H9 (cell line): ENCODE results near the gene CDH13. TPM values are rescaled to one million over a fixed set of nuclear protein-coding genes. Genes with fewer than 3 reads are reported as not detected.

Source experiments
- DNase-seq: peaks from one replicate; pipeline ENCODE4 v3.0.0-alpha.2; 2017
- H2AFZ ChIP-seq: one replicate; pipeline ENCODE4 v1.6.1; 2013; ENCODE audit warnings: mild to moderate bottlenecking, low read length, control low read depth, moderate library complexity
- H2AK5ac ChIP-seq: 2 replicates; pipeline ENCODE4 v1.6.1; 2013; ENCODE audit warnings: low read length, control low read depth, mixed read lengths; ENCODE audit not compliant: insufficient read length
- H2BK120ac ChIP-seq: one replicate; pipeline ENCODE4 v1.6.1; 2013; ENCODE audit warnings: low read depth, mild to moderate bottlenecking, low read length, control low read depth, inconsistent platforms; ENCODE audit not compliant: poor library complexity, severe bottlenecking
- H2BK12ac ChIP-seq: 2 replicates; pipeline ENCODE4 v1.6.1; 2013; ENCODE audit warnings: low read length, control low read depth, mixed read lengths, low read depth; ENCODE audit not compliant: insufficient read length
- H2BK15ac ChIP-seq: 2 replicates; pipeline ENCODE4 v1.6.1; 2013; ENCODE audit warnings: low read depth, low read length, control low read depth
- H2BK20ac ChIP-seq: one replicate; pipeline ENCODE4 v1.6.1; 2013; ENCODE audit warnings: low read depth, mild to moderate bottlenecking, low read length, control low read depth, inconsistent platforms; ENCODE audit not compliant: poor library complexity, severe bottlenecking
- H2BK5ac ChIP-seq: 2 replicates; pipeline ENCODE4 v1.6.1; 2013; ENCODE audit warnings: low read length, control low read depth, mixed read lengths; ENCODE audit not compliant: insufficient read length
- H3K14ac ChIP-seq: 2 replicates; pipeline ENCODE4 v1.6.1; 2013; ENCODE audit warnings: low read length, control low read depth; ENCODE audit not compliant: insufficient read depth
- H3K18ac ChIP-seq: 2 replicates; pipeline ENCODE4 v1.6.1; 2013; ENCODE audit warnings: low read depth, mild to moderate bottlenecking, mixed read lengths, low read length, control low read depth; ENCODE audit not compliant: insufficient read length
- H3K23ac ChIP-seq: 2 replicates; pipeline ENCODE4 v1.6.1; 2013; ENCODE audit warnings: low read length, control low read depth, mixed read lengths, low read depth; ENCODE audit not compliant: insufficient read length
- H3K23me2 ChIP-seq: 2 replicates; pipeline ENCODE4 v1.6.1; 2013; ENCODE audit warnings: low read depth, mild to moderate bottlenecking, mixed read lengths, low read length, control low read depth; ENCODE audit not compliant: insufficient read length, poor library complexity, severe bottlenecking
- H3K27ac ChIP-seq: 2 replicates; pipeline ENCODE4 v1.5.1; 2013; ENCODE audit warnings: low read length, control low read depth, mixed read lengths, low read depth; ENCODE audit not compliant: insufficient read length
- H3K27me3 ChIP-seq: 2 replicates; pipeline ENCODE4 v1.6.1; 2013; ENCODE audit warnings: low read length, control low read depth, inconsistent platforms; ENCODE audit not compliant: insufficient read depth
- H3K4ac ChIP-seq: 2 replicates; pipeline ENCODE4 v1.6.1; 2013; ENCODE audit warnings: low read depth, mild to moderate bottlenecking, control low read depth, inconsistent platforms, low read length, moderate library complexity
- H3K4me1 ChIP-seq: 2 replicates; pipeline ENCODE4 v1.6.1; 2013; ENCODE audit warnings: low read length, control low read depth, inconsistent platforms; ENCODE audit not compliant: insufficient read depth
- H3K4me2 ChIP-seq: 2 replicates; pipeline ENCODE4 v1.6.1; 2013; ENCODE audit warnings: low read length, control low read depth, mixed read lengths; ENCODE audit not compliant: insufficient read length, insufficient read depth
- H3K56ac ChIP-seq: 2 replicates; pipeline ENCODE4 v1.6.1; 2013; ENCODE audit warnings: low read depth, mild to moderate bottlenecking, mixed read lengths, low read length, control low read depth; ENCODE audit not compliant: insufficient read length
- H3K79me1 ChIP-seq: 2 replicates; pipeline ENCODE4 v1.6.1; 2013; ENCODE audit warnings: low read depth, mild to moderate bottlenecking, moderate library complexity, low read length, control low read depth, inconsistent platforms; ENCODE audit not compliant: insufficient read depth, poor library complexity, severe bottlenecking
- H3K79me2 ChIP-seq: 2 replicates; pipeline ENCODE4 v1.6.1; 2013; ENCODE audit warnings: low read length, control low read depth, inconsistent platforms; ENCODE audit not compliant: insufficient read depth
- H3K9ac ChIP-seq: 2 replicates; pipeline ENCODE4 v1.6.1; 2013; ENCODE audit warnings: low read length, control low read depth, mixed read lengths; ENCODE audit not compliant: insufficient read length; ENCODE audit errors: extremely low read depth
- H3K9me3 ChIP-seq: one replicate; pipeline ENCODE4 v1.6.1; 2013; ENCODE audit warnings: low read depth, low read length, inconsistent platforms; ENCODE audit not compliant: control insufficient read depth
- H3T11ph ChIP-seq: one replicate; pipeline ENCODE4 v1.6.1; 2013; ENCODE audit warnings: mild to moderate bottlenecking, low read length, control low read depth, inconsistent platforms
- H4K20me1 ChIP-seq: one replicate; pipeline ENCODE4 v1.6.1; 2013; ENCODE audit not compliant: control insufficient read depth, insufficient read length, insufficient read depth
- H4K5ac ChIP-seq: 2 replicates; pipeline ENCODE4 v1.6.1; 2013; ENCODE audit warnings: low read depth, mild to moderate bottlenecking, mixed read lengths, low read length, control low read depth; ENCODE audit not compliant: insufficient read length
- H4K8ac ChIP-seq: replicated peaks from 2 replicates; pipeline ENCODE4 v1.6.1; 2013; ENCODE audit warnings: low read length, control low read depth, mixed read lengths, low read depth; ENCODE audit not compliant: insufficient read length
- H4K91ac ChIP-seq: 2 replicates; pipeline ENCODE4 v1.6.1; 2013; ENCODE audit warnings: low read depth, mild to moderate bottlenecking, moderate library complexity, mixed read lengths, low read length, control low read depth; ENCODE audit not compliant: insufficient read length
- H3K27ac Mint-ChIP-seq, 3 experiments: 2 replicates in 2 of 3; 3 replicates in 1 of 3; pipeline ENCODE4 v1.8.0; 2020 to 2021; ENCODE audit warnings: mixed read lengths in 3 of 3, mild to moderate bottlenecking in 1 of 3, moderate library complexity in 1 of 3
- H3K27me3 Mint-ChIP-seq: 2 replicates; pipeline ENCODE4 v1.8.0; 2021; ENCODE audit warnings: low read depth, mild to moderate bottlenecking, moderate library complexity, mixed read lengths
- H3K36me3 Mint-ChIP-seq, 3 experiments: 2 replicates in 2 of 3; 3 replicates in 1 of 3; pipeline ENCODE4 v1.8.0; 2020 to 2021; ENCODE audit warnings: low read depth in 3 of 3, mixed read lengths in 3 of 3; ENCODE audit not compliant: insufficient read depth in 1 of 3
- H3K4me1 Mint-ChIP-seq, 2 experiments: 2 replicates each; pipeline ENCODE4 v1.8.0; 2020; ENCODE audit warnings: mixed read lengths in 2 of 2
- H3K4me3 Mint-ChIP-seq, 2 experiments: 2 replicates in 1 of 2; 3 replicates in 1 of 2; pipeline ENCODE4 v1.8.0; 2020 to 2021; ENCODE audit warnings: mild to moderate bottlenecking in 2 of 2, mixed read lengths in 2 of 2, moderate library complexity in 1 of 2
- H3K9me3 Mint-ChIP-seq, 2 experiments: 2 replicates in 1 of 2; 3 replicates in 1 of 2; pipeline ENCODE4 v1.8.0; 2020; ENCODE audit warnings: mild to moderate bottlenecking in 2 of 2, mixed read lengths in 2 of 2, moderate library complexity in 1 of 2
- WGBS: extraction: QIAGEN DNeasy Blood & Tissue Kit; methylation state at CpG from one replicate; pipeline ENCODE4 v1.1.7; 2013; ENCODE audit warnings: missing lambda C conversion rate, low lambda C conversion rate, mixed read lengths; ENCODE audit not compliant: insufficient read length; ENCODE audit errors: extremely low coverage; 5-methylcytosine and 5-hydroxymethylcytosine counted together
- total RNA-seq: library from RNA; stranded (reverse); gene quantifications from 2 replicates; pipeline ENCODE4 v1.2.1, GENCODE V29; 2021
- TF ChIP-seq, protein P1 (sequence below): fragments of 200-600 bp; sonication (generic); conservative IDR thresholded peaks from 3 replicates; pipeline ENCODE4 v1.8.0; 2021; ENCODE audit warnings: antibody characterized with exemption, mild to moderate bottlenecking

The CDH13 gene
- total RNA-seq, 1 experiment from 2014 or later: 1.5 TPM

DNA sequence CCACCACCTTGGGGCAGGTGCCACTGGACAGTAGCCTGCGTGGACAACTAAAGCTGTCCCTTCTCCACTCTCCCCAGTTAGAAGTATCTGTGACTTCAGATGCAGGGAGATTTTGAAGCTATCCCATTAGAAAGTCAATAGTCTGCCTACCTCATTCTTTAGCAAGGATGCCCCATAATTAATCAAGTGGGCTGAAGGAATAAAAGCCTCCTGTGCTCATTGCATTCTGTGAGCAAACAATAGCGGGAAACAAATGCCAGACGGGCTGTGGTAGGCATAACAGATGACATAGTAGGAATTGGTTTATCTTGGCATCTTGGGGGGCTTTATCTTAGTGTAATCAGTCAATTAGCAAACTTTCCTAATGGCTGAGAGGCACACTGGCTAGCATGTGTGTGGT lies 1084.3 kb downstream of the CDH13 start:
- Mint-ChIP-seq H3K27me3 (peaks cover 3% of the 10 kb centered on the region; the same call in 1 of the 2 replicates), H3K36me3 (no peaks in the 10 kb centered on the region), H3K4me3 (no peak overlapping the region), H3K9me3 (no peaks in the 10 kb centered on the region), H3K27ac (no peak overlapping the region), H3K4me1 (peaks cover 20 to 25% of the 10 kb centered on the region in 2 experiments)
- H2AK5ac ChIP-seq: no peak overlapping the region
- no peaks in the 10 kb centered on the region for H3K79me1 ChIP-seq
- no peak overlapping the region for H4K91ac ChIP-seq
- no peak overlapping the region for H2AFZ ChIP-seq
- H2BK5ac ChIP-seq: no peak overlapping the region
- H3K4me2 ChIP-seq: no peak overlapping the region
- DNase-seq: no peak
- H3K56ac ChIP-seq: no peak overlapping the region
- H3K4me1 ChIP-seq: no peaks in the 10 kb centered on the region
- H4K8ac ChIP-seq: no peak overlapping the region
- TF ChIP-seq, protein P1, sequence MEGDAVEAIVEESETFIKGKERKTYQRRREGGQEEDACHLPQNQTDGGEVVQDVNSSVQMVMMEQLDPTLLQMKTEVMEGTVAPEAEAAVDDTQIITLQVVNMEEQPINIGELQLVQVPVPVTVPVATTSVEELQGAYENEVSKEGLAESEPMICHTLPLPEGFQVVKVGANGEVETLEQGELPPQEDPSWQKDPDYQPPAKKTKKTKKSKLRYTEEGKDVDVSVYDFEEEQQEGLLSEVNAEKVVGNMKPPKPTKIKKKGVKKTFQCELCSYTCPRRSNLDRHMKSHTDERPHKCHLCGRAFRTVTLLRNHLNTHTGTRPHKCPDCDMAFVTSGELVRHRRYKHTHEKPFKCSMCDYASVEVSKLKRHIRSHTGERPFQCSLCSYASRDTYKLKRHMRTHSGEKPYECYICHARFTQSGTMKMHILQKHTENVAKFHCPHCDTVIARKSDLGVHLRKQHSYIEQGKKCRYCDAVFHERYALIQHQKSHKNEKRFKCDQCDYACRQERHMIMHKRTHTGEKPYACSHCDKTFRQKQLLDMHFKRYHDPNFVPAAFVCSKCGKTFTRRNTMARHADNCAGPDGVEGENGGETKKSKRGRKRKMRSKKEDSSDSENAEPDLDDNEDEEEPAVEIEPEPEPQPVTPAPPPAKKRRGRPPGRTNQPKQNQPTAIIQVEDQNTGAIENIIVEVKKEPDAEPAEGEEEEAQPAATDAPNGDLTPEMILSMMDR: no peak
- H3K27me3 ChIP-seq: no peaks in the 10 kb centered on the region
- WGBS: no CpG with 5 or more reads among the region's 3 CpGs
- H3K27ac ChIP-seq: no peak overlapping the region
- no peak overlapping the region for H3T11ph ChIP-seq
- H4K20me1 ChIP-seq: no peaks in the 10 kb centered on the region
- no peak overlapping the region for H4K5ac ChIP-seq
- no peak overlapping the region for H3K4ac ChIP-seq
- H3K18ac ChIP-seq: no peak overlapping the region
- no peaks in the 10 kb centered on the region for H3K79me2 ChIP-seq
- H2BK20ac ChIP-seq: no peak overlapping the region
- H3K9me3 ChIP-seq: no peaks in the 10 kb centered on the region
- no peak overlapping the region for H2BK120ac ChIP-seq
- H2BK12ac ChIP-seq: no peak overlapping the region
- no peak overlapping the region for H2BK15ac ChIP-seq
- no peak overlapping the region for H3K23ac ChIP-seq
- H3K14ac ChIP-seq: no peak overlapping the region
- no peak overlapping the region for H3K9ac ChIP-seq
- no peaks in the 10 kb centered on the region for H3K23me2 ChIP-seq
